PC-9 (cell line): ENCODE results near the gene MED27.

ENCODE experiments used
- EZH2 ChIP-seq: fragments of 200-600 bp; sonication (generic); IDR thresholded peaks from 2 replicates; pipeline ENCODE4 v1.8.0; 2017; ENCODE audit warnings: antibody characterized with exemption, low read depth
- TF ChIP-seq, protein P1 (sequence below): fragments of 200-600 bp; sonication (generic); conservative IDR thresholded peaks from 2 replicates; pipeline ENCODE4 v1.6.1; 2017; ENCODE audit warnings: mixed run types, antibody characterized with exemption, mild to moderate bottlenecking, moderate library complexity

DNA sequence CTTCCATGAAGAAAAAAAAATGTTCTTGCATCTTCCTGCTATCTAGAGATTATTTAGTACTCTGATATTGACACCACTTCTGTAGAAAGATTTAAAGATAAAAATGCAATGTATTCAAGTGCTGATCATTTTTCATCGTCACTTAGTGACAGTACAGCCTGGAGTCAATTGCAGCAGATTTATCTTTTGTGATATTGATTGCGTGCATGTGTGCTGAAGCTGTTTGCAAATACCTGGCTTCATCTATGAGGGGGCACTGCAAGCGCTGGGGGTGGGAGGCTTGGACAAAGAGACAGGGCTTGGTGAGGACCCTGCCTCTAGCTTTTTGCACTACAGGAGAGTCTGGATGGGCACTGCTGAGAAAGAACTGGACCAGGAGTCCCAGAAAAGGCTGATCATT, 38.0 kb upstream of the MED27 start:
- TF ChIP-seq, protein P1, sequence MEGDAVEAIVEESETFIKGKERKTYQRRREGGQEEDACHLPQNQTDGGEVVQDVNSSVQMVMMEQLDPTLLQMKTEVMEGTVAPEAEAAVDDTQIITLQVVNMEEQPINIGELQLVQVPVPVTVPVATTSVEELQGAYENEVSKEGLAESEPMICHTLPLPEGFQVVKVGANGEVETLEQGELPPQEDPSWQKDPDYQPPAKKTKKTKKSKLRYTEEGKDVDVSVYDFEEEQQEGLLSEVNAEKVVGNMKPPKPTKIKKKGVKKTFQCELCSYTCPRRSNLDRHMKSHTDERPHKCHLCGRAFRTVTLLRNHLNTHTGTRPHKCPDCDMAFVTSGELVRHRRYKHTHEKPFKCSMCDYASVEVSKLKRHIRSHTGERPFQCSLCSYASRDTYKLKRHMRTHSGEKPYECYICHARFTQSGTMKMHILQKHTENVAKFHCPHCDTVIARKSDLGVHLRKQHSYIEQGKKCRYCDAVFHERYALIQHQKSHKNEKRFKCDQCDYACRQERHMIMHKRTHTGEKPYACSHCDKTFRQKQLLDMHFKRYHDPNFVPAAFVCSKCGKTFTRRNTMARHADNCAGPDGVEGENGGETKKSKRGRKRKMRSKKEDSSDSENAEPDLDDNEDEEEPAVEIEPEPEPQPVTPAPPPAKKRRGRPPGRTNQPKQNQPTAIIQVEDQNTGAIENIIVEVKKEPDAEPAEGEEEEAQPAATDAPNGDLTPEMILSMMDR: no peak
- no peak for TF ChIP-seq EZH2
